GM12865 (cell line): Measurements from ENCODE around the gene ONECUT1.
A peak's percentile ranks its signal among the peaks of the same experiment; 100 is the strongest.

ENCODE experiments used
- DNase-seq: peaks from one replicate; pipeline ENCODE4 v3.0.0; 2010; ENCODE audit warnings: low read depth
- H3K4me3 ChIP-seq: 2 replicates; pipeline ENCODE4 v1.5.1; 2011; ENCODE audit warnings: mild to moderate bottlenecking, low read depth, low read length, control low read depth
- TF ChIP-seq, protein P1 (sequence below): IDR thresholded peaks from 2 replicates; pipeline ENCODE4 v1.5.1; 2011; ENCODE audit warnings: low read length, control low read depth, low read depth, inconsistent platforms; ENCODE audit not compliant: insufficient read depth; ENCODE audit errors: missing control alignments

The ONECUT1 gene

GRCh38 chr15:52731004-52731403 is 59.1 kb downstream of the ONECUT1 start:
- DNase-seq: no peak
- no peak overlapping the region for H3K4me3 ChIP-seq
- TF ChIP-seq, protein P1, sequence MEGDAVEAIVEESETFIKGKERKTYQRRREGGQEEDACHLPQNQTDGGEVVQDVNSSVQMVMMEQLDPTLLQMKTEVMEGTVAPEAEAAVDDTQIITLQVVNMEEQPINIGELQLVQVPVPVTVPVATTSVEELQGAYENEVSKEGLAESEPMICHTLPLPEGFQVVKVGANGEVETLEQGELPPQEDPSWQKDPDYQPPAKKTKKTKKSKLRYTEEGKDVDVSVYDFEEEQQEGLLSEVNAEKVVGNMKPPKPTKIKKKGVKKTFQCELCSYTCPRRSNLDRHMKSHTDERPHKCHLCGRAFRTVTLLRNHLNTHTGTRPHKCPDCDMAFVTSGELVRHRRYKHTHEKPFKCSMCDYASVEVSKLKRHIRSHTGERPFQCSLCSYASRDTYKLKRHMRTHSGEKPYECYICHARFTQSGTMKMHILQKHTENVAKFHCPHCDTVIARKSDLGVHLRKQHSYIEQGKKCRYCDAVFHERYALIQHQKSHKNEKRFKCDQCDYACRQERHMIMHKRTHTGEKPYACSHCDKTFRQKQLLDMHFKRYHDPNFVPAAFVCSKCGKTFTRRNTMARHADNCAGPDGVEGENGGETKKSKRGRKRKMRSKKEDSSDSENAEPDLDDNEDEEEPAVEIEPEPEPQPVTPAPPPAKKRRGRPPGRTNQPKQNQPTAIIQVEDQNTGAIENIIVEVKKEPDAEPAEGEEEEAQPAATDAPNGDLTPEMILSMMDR: no peak

DNA sequence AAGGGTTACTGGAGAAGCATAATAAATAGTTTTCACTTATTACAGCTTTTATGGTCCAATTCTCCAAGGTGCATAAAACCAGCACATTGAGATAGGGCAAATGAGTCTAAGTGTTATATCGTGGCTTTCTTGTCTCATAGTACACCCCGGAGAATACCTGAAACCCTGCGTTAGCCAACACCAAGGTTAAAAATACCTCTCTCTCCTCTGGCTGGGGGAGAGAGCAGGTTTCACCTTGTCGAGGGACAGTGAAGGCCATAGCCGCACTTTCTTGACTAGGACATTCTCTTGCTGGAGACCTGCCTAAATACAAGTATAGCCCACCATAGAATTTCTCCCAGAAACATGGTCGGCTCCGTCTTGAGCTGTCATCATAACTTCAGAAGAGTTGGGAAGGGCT is 59.5 kb downstream of the ONECUT1 start:
- TF ChIP-seq, protein P1: no peak
- no peak overlapping the region for H3K4me3 ChIP-seq
- DNase-seq: no peak

GRCh38 chr15:52730173-52730572 is 60.0 kb downstream of the ONECUT1 start:
- peak; percentile 73 for DNase-seq
- H3K4me3 ChIP-seq: no peak overlapping the region
- TF ChIP-seq, protein P1: no peak

DNA sequence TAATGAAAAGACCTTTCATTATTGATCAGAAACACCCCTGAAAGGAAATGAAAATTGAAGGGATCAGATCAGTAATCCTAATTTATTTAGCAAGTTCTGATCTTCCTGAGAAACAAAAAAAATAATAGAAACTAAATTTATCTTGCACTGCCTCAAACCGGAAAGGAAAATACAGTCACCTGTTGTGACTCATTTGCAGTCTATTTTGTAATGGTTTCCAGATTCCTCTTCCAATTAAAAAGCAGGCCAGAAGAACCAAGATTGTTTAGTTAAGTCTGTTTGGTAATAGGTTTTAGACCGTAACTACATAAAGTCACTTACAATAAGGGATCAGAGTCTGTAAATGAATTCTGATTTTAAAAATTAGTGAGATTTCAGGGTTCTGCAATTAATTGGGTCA is 61.2 kb downstream of the ONECUT1 start:
- no peak overlapping the region for H3K4me3 ChIP-seq
- no peak for DNase-seq
- TF ChIP-seq, protein P1: no peak

GRCh38 chr15:52727815-52728214 is 62.3 kb downstream of the ONECUT1 start:
- TF ChIP-seq, protein P1: no peak
- no peak for DNase-seq
- H3K4me3 ChIP-seq: no peak overlapping the region

DNA sequence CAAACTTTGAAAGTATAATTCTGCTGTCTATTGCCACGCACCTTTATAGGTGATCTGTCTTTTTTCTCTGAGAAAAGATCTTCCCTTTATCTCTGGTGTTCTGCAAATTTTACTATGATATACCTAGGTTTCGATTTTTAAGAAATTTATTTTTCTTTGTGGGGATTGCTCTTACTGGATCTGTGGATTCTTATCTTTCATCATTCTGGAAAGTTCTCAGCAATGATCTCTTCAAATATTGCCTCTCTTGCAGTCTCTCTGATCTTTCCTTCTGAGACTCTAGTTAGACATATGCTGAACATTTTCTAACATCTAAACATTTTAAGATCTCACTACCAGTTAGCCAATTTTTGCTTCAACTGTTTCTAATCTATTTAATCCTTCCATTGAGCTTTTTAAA is 63.9 kb downstream of the ONECUT1 start:
- DNase-seq: no peak
- no peak overlapping the region for H3K4me3 ChIP-seq
- TF ChIP-seq, protein P1: no peak

GRCh38 chr15:52718551-52718950 is 71.6 kb downstream of the ONECUT1 start:
- H3K4me3 ChIP-seq: no peak overlapping the region
- TF ChIP-seq, protein P1: no peak
- no peak for DNase-seq
